Astrocyte (in vitro differentiated cells and primary cell): Measurements from ENCODE around the gene ANKUB1. TPM values are rescaled to one million over a fixed set of nuclear protein-coding genes. Genes with fewer than 3 reads are reported as not detected.
A peak's percentile ranks its signal among the peaks of the same experiment; 100 is the strongest.

Source experiments
- DNase-seq: peaks from one replicate; pipeline ENCODE4 v3.0.0-alpha.2; 2010; ENCODE audit warnings: low read depth
- FAIRE-seq: peaks from 2 replicates; lab custom pipeline; 2011; peaks lifted over from hg19 to GRCh38; lab: Jason Lieb, UNC
- H2AFZ ChIP-seq: 2 replicates; pipeline ENCODE4 v1.6.0; 2012; ENCODE audit warnings: low read depth, low read length, inconsistent platforms
- H3K27ac ChIP-seq: 2 replicates; pipeline ENCODE4 v1.5.1; 2011; ENCODE audit warnings: low read depth, low read length, inconsistent platforms
- H3K27me3 ChIP-seq: 2 replicates; pipeline ENCODE4 v1.6.0; 2011; ENCODE audit warnings: low read length, inconsistent platforms; ENCODE audit not compliant: insufficient read depth
- H3K36me3 ChIP-seq: 2 replicates; pipeline ENCODE4 v1.5.1; 2011; ENCODE audit warnings: low read length, inconsistent platforms; ENCODE audit not compliant: insufficient read depth
- H3K4me1 ChIP-seq: 2 replicates; pipeline ENCODE4 v1.5.1; 2011; ENCODE audit warnings: low read length, inconsistent platforms; ENCODE audit not compliant: insufficient read depth
- H3K4me2 ChIP-seq: 2 replicates; pipeline ENCODE4 v1.6.0; 2012; ENCODE audit warnings: low read length, inconsistent platforms
- H3K4me3 ChIP-seq: 2 replicates; pipeline ENCODE4 v1.5.1; 2011; ENCODE audit warnings: low read depth, mild to moderate bottlenecking, low read length, inconsistent platforms; ENCODE audit not compliant: insufficient read depth
- H3K79me2 ChIP-seq: 2 replicates; pipeline ENCODE4 v1.6.0; 2012; ENCODE audit warnings: mild to moderate bottlenecking, low read length, inconsistent platforms; ENCODE audit not compliant: insufficient read depth
- H3K9ac ChIP-seq: 2 replicates; pipeline ENCODE4 v1.6.0; 2012; ENCODE audit warnings: mild to moderate bottlenecking, low read length, inconsistent platforms
- H3K9me3 ChIP-seq: 2 replicates; pipeline ENCODE4 v1.5.1; 2012; ENCODE audit warnings: low read depth, mild to moderate bottlenecking, low read length, inconsistent platforms; ENCODE audit not compliant: insufficient read depth
- H4K20me1 ChIP-seq: 2 replicates; pipeline ENCODE4 v1.6.0; 2012; ENCODE audit warnings: low read length, inconsistent platforms; ENCODE audit not compliant: insufficient read depth
- H3K27ac Mint-ChIP-seq: one replicate; pipeline ENCODE4 v1.8.0; 2021; ENCODE audit warnings: mild to moderate bottlenecking, mixed read lengths; ENCODE audit not compliant: unreplicated experiment
- H3K27me3 Mint-ChIP-seq: one replicate; pipeline ENCODE4 v1.8.0; 2021; ENCODE audit warnings: low read depth, mixed read lengths; ENCODE audit not compliant: unreplicated experiment
- H3K36me3 Mint-ChIP-seq: one replicate; pipeline ENCODE4 v1.8.0; 2021; ENCODE audit warnings: low read depth, mixed read lengths; ENCODE audit not compliant: unreplicated experiment
- H3K4me1 Mint-ChIP-seq: one replicate; pipeline ENCODE4 v1.8.0; 2021; ENCODE audit warnings: low read depth, mixed read lengths; ENCODE audit not compliant: unreplicated experiment
- H3K4me3 Mint-ChIP-seq: one replicate; pipeline ENCODE4 v1.8.0; 2021; ENCODE audit warnings: mild to moderate bottlenecking, moderate library complexity, mixed read lengths; ENCODE audit not compliant: unreplicated experiment
- H3K9me3 Mint-ChIP-seq: one replicate; pipeline ENCODE4 v1.8.0; 2021; ENCODE audit warnings: mild to moderate bottlenecking, mixed read lengths; ENCODE audit not compliant: unreplicated experiment
- EZH2 ChIP-seq: IDR thresholded peaks from 2 replicates; pipeline ENCODE4 v1.6.1; 2012; ENCODE audit warnings: mild to moderate bottlenecking, low read length, inconsistent platforms; ENCODE audit not compliant: insufficient read depth
- total RNA-seq: library from RNA; stranded (reverse); gene quantifications from 2 replicates; pipeline ENCODE4 v1.2.1, GENCODE V29; 2021
- TF ChIP-seq, protein P1 (sequence below): IDR thresholded peaks from 2 replicates; pipeline ENCODE4 v1.5.1; 2011; ENCODE audit warnings: low read depth, mild to moderate bottlenecking, inconsistent platforms, low read length, moderate library complexity; ENCODE audit not compliant: insufficient read depth

Gene ANKUB1
- total RNA-seq, 1 donor from 2014 or later = not detected

GRCh38 chr3:149800693-149801092, 8.3 kb upstream of the ANKUB1 start:
- Histone ChIP-seq H3K9ac (no peak overlapping the region), H3K27me3 (no peaks in the 10 kb centered on the region), H3K9me3 (no peaks in the 10 kb centered on the region), H3K36me3 (no peaks in the 10 kb centered on the region), H3K79me2 (no peaks in the 10 kb centered on the region), H2AFZ (no peak overlapping the region), H3K27ac (no peak overlapping the region), H4K20me1 (no peaks in the 10 kb centered on the region), H3K4me2 (no peak overlapping the region), H3K4me3 (no peak overlapping the region), H3K4me1 (no peaks in the 10 kb centered on the region)
- Mint-ChIP-seq H3K27me3 (no peaks in the 10 kb centered on the region), H3K4me3 (no peak overlapping the region), H3K36me3 (no peaks in the 10 kb centered on the region), H3K4me1 (peaks cover 11% of the 10 kb centered on the region), H3K27ac (no peak overlapping the region), H3K9me3 (peaks cover 3% of the 10 kb centered on the region)
- no peak for DNase-seq
- TF ChIP-seq, protein P1, sequence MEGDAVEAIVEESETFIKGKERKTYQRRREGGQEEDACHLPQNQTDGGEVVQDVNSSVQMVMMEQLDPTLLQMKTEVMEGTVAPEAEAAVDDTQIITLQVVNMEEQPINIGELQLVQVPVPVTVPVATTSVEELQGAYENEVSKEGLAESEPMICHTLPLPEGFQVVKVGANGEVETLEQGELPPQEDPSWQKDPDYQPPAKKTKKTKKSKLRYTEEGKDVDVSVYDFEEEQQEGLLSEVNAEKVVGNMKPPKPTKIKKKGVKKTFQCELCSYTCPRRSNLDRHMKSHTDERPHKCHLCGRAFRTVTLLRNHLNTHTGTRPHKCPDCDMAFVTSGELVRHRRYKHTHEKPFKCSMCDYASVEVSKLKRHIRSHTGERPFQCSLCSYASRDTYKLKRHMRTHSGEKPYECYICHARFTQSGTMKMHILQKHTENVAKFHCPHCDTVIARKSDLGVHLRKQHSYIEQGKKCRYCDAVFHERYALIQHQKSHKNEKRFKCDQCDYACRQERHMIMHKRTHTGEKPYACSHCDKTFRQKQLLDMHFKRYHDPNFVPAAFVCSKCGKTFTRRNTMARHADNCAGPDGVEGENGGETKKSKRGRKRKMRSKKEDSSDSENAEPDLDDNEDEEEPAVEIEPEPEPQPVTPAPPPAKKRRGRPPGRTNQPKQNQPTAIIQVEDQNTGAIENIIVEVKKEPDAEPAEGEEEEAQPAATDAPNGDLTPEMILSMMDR = no peak
- TF ChIP-seq EZH2 = no peak
- FAIRE-seq = no peak

DNA sequence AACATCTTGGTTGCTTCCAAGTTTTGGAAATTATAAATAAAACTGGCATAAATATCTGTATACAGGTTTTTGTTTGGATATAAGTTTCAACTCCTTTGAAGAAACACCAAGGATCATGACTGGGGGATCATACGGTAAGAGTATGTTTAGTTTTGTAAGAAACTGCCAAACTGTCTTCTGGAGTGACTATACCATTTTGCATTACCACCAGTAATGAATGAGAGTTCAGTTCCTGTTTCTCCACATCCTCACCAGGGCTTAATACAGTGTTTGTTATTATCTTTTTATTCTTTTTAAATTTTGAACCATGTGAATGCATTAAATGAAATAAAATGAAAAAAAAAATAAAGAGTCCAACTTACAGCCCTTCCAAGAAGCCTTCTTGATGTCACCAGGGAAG, 3.7 kb upstream of the ANKUB1 start:
- peaks cover 12% of the 10 kb centered on the region for H3K4me1 Mint-ChIP-seq
- TF ChIP-seq, protein P1 = no peak
- TF ChIP-seq EZH2 = no peak
- Histone ChIP-seq H3K27ac (no peak overlapping the region), H3K4me1 (no peaks in the 10 kb centered on the region), H3K9me3 (no peaks in the 10 kb centered on the region), H3K27me3 (no peaks in the 10 kb centered on the region), H2AFZ (no peak overlapping the region), H3K4me3 (no peak overlapping the region), H3K4me2 (no peak overlapping the region), H3K9ac (no peak overlapping the region), H3K36me3 (no peaks in the 10 kb centered on the region), H3K79me2 (no peaks in the 10 kb centered on the region), H4K20me1 (no peaks in the 10 kb centered on the region)
- no peak for DNase-seq
- no peaks in the 10 kb centered on the region for H3K36me3 Mint-ChIP-seq
- no peak overlapping the region for H3K27ac Mint-ChIP-seq
- H3K9me3 Mint-ChIP-seq = peaks cover 3% of the 10 kb centered on the region
- no peak overlapping the region for H3K4me3 Mint-ChIP-seq
- FAIRE-seq = no peak
- H3K27me3 Mint-ChIP-seq = no peaks in the 10 kb centered on the region

DNA sequence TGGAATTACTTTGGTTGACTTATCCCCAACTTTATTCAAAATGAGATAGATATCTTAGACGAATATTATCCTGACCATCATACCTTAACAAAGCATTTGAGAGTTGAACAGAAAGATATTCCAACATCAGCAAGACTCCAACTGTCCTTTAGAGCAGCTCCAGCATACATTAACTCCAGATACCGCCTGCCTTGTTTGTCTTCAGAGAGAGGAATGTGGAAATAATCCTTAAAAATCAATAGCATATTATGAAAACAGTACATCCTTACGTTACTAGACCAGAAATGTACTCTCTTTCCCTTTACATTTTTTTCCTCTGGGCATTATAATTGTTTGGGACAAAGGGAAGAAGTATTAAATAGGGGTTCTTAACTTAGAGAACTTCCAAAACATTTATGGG, 1.7 kb downstream of the ANKUB1 start:
- Mint-ChIP-seq H3K4me1 (peaks cover 19% of the 10 kb centered on the region), H3K27ac (peak overlapping the region; percentile 94), H3K4me3 (no peak overlapping the region), H3K27me3 (no peaks in the 10 kb centered on the region), H3K9me3 (peaks cover 8% of the 10 kb centered on the region), H3K36me3 (no peaks in the 10 kb centered on the region)
- Histone ChIP-seq H3K4me2 (peak overlapping the region; percentile 16), H3K27ac (no peak overlapping the region), H3K79me2 (no peaks in the 10 kb centered on the region), H4K20me1 (no peaks in the 10 kb centered on the region), H3K9me3 (no peaks in the 10 kb centered on the region), H3K4me3 (no peak overlapping the region), H2AFZ (peak overlapping the region; percentile 25), H3K9ac (no peak overlapping the region), H3K4me1 (no peaks in the 10 kb centered on the region), H3K36me3 (no peaks in the 10 kb centered on the region), H3K27me3 (no peaks in the 10 kb centered on the region)
- FAIRE-seq (no peak), DNase-seq (no peak)
- no peak for TF ChIP-seq EZH2
- TF ChIP-seq, protein P1 = no peak
